Stomach (tissue), 9 donors: ENCODE results near the gene IPO7. TPM values are rescaled to one million over a fixed set of nuclear protein-coding genes. Genes with fewer than 3 reads are reported as not detected.

Source experiments
- DNase-seq, 2 donors: peaks; one replicate each; pipeline versions ENCODE4 v3.0.0 to v3.0.0-alpha.2; 2013 to 2019
- H3K27ac ChIP-seq, 5 donors: fragments of 200-600 bp in 4 of 5; sonication (generic) in 4 of 5; one replicate each; pipeline ENCODE4 v1.5.1; 2013 to 2019; ENCODE audit warnings: mild to moderate bottlenecking in 1 of 5, moderate library complexity in 1 of 5
- H3K27me3 ChIP-seq, 3 donors: fragments of 200-600 bp; sonication (generic); one replicate each; pipeline ENCODE4 v1.5.1; 2017 to 2019; ENCODE audit warnings: mixed run types in 1 of 3
- H3K36me3 ChIP-seq, 4 donors: fragments of 200-600 bp; sonication (generic); 1 replicate in 3 of 4; 2 replicates in 1 of 4; pipeline ENCODE4 v1.5.1; 2016 to 2019
- H3K4me1 ChIP-seq, 4 donors: fragments of 200-600 bp; sonication (generic); one replicate each; pipeline ENCODE4 v1.5.1; 2016 to 2019
- H3K4me3 ChIP-seq, 4 donors: fragments of 200-600 bp; sonication (generic) in 3 of 4; one replicate each; pipeline ENCODE4 v1.5.1; 2016 to 2019; ENCODE audit warnings: mild to moderate bottlenecking in 1 of 4
- H3K9me3 ChIP-seq, 4 donors: fragments of 200-600 bp; sonication (generic); one replicate each; pipeline ENCODE4 v1.5.1; 2016 to 2019
- EP300 ChIP-seq: sonication (generic); formaldehyde crosslinking; IDR thresholded peaks from one replicate; pipeline ENCODE4 v1.6.1; 2017; ENCODE audit warnings: antibody characterized with exemption
- POLR2A ChIP-seq, 4 donors: fragments of 450-650 bp; IDR thresholded peaks; one replicate each; pipeline ENCODE4 v1.6.1; 2016; ENCODE audit warnings: antibody characterized with exemption in 4 of 4, control low read depth in 2 of 4, mild to moderate bottlenecking in 1 of 4, moderate library complexity in 1 of 4
- POLR2AphosphoS5 ChIP-seq, 3 donors: sonication (generic); formaldehyde crosslinking; IDR thresholded peaks; one replicate each; pipeline ENCODE4 v1.6.1; 2016; ENCODE audit warnings: antibody characterized with exemption in 3 of 3
- WGBS, 5 donors: extraction: QIAGEN DNeasy Blood & Tissue Kit in 3 of 5; methylation state at CpG; one replicate each; pipeline versions ENCODE4 v1.1.5 to v1.1.7; 2013 to 2018; 5-methylcytosine and 5-hydroxymethylcytosine counted together
- intact Hi-C: fragments of 100-400 bp; cut with DNase I; formaldehyde crosslinking; loops from one replicate; pipeline ENCODE4 v1.15.1; 2023; ENCODE audit warnings: low total_unique reads
- polyA plus RNA-seq, 3 donors: library from polyadenylated mRNA; stranded (reverse); fragments of 200-250 nt; gene quantifications; one replicate each; pipeline ENCODE4 v1.2.3, GENCODE V29; 2013
- total RNA-seq, 5 donors: library from RNA; depleted of rRNA; stranded (reverse); fragments of >200 nt; gene quantifications; one replicate each; pipeline versions ENCODE4 v1.1.0 to v1.2.3, GENCODE V29; 2014 to 2016
- TF ChIP-seq, protein P1 (sequence below), 7 experiments: fragments of 450-650 bp in 4 of 7; fragments of 200-600 bp in 3 of 7; sonication (generic) in 3 of 7; IDR thresholded peaks; one replicate each; pipeline ENCODE4 v1.5.1; 2016 to 2019; ENCODE audit warnings: antibody characterized with exemption in 7 of 7, control low read depth in 2 of 7, mild to moderate bottlenecking in 1 of 7
- donor health status: healthy with polysubstance abuse.
- donor health status: Bipolar disorder and iron deficiency.
- donor health status: healthy.

Gene IPO7
- total and polyA plus RNA-seq, 8 donors, result 23.0 to 283 (median 88.7) TPM

GRCh38 chr11:9455722-9456121 is 71.3 kb downstream of the IPO7 start:
- no peak for DNase-seq
- Histone ChIP-seq H3K27ac (no peak overlapping the region), H3K36me3 (no peaks in the 10 kb centered on the region), H3K27me3 (no peaks in the 10 kb centered on the region), H3K4me1 (peaks cover 0 to 9% (median 5%) of the 10 kb centered on the region in 4 donors), H3K4me3 (no peak overlapping the region), H3K9me3 (peaks cover 5 to 12% (median 7%) of the 10 kb centered on the region in 4 donors)
- TF ChIP-seq POLR2A (IDR thresholded peaks at IDR 0.05) (no peak), EP300 (no peak), POLR2AphosphoS5 (IDR thresholded peaks at IDR 0.05) (no peak)
- TF ChIP-seq, protein P1, sequence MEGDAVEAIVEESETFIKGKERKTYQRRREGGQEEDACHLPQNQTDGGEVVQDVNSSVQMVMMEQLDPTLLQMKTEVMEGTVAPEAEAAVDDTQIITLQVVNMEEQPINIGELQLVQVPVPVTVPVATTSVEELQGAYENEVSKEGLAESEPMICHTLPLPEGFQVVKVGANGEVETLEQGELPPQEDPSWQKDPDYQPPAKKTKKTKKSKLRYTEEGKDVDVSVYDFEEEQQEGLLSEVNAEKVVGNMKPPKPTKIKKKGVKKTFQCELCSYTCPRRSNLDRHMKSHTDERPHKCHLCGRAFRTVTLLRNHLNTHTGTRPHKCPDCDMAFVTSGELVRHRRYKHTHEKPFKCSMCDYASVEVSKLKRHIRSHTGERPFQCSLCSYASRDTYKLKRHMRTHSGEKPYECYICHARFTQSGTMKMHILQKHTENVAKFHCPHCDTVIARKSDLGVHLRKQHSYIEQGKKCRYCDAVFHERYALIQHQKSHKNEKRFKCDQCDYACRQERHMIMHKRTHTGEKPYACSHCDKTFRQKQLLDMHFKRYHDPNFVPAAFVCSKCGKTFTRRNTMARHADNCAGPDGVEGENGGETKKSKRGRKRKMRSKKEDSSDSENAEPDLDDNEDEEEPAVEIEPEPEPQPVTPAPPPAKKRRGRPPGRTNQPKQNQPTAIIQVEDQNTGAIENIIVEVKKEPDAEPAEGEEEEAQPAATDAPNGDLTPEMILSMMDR (IDR thresholded peaks at IDR 0.05), result no peak
- intact Hi-C loops, result no loop called here
- 89 to 94% (median 93%) methylated on average over 5 of the region's 5 CpGs for WGBS, 5 donors

- TF ChIP-seq POLR2AphosphoS5 (IDR thresholded peaks at IDR 0.05), result no peak
- no peak for TF ChIP-seq POLR2A (IDR thresholded peaks at IDR 0.05)
- no peak for TF ChIP-seq EP300
- TF ChIP-seq, protein P1 (IDR thresholded peaks at IDR 0.05), result no peak
- Histone ChIP-seq H3K4me1 (peaks cover 13 to 33% (median 25%) of the 10 kb centered on the region in 4 donors), H3K9me3 (no peaks in the 10 kb centered on the region), H3K36me3 (no peaks in the 10 kb centered on the region), H3K27ac (peak overlapping the region; percentile 96 to 100 (median 99)), H3K27me3 (no peaks in the 10 kb centered on the region), H3K4me3 (peak overlapping the region; percentile 53 to 93 (median 70))
- WGBS, 5 donors, result 0 to 2% (median 1%) methylated on average over 23 of the region's 23 CpGs
- intact Hi-C loops, result no loop called here
- DNase-seq, result peak in 1 of 2 donors; percentile 76
Measured at GRCh38 chr11:9459667-9460321, 75.3 kb downstream of the IPO7 start.

DNA sequence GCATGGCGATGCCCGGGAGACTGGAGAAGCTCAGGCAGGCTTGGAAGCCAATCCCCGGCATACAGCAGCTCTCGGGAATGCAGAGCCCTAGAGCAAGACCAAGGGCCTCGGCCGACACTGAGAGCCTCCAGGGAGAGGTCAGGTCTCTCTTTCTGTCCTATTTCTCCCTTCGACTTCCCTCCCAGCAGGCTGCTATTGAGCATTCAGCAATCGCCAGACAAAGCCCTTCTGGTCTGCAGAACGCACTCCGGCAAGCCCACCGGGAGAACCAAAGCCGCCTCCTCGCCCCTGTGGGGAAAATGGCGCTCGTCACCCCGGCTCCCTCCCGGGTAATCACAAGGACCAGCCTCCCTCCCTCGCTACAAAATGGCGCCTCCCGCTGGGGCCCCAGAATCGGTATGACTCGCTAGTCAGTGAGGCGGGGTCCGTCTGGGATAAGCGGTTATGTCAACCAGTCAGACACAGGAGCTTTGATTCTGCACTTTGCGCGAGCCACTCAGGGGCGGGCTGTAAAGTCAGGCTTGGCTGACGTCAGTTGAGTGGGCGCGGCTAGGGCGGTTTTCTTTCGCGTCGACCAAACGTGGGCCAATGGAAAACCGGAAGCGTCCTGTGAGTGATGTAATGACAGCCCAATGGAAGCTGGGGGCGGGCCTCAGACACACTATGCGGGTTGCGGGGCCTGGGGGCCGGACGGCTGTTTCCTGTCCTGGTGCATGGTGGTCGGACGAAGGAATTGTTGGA is 76.0 kb downstream of the IPO7 start, which contains the start of gene ZNF143:
ZNF143 (plus strand) TSS at position 691 of the 741 bp plus-strand sequence. CDS start 10,297 bp downstream, outside the sequence.
- Histone ChIP-seq H3K27ac (peak within 1 kb of the TSS; percentile 99 to 100 (median 100)), H3K4me3 (peak within 1 kb of the TSS; percentile 53 to 93 (median 70)), H3K27me3 (no peaks in the 10 kb centered on the region), H3K9me3 (no peaks in the 10 kb centered on the region), H3K36me3 (no peaks in the 10 kb centered on the region), H3K4me1 (peaks cover 13 to 33% (median 25%) of the 10 kb centered on the region in 4 donors)
- intact Hi-C loops, result no loop called here
- DNase-seq, result peak; percentile 100
- WGBS, 5 donors, result 0 to 1% (median 0%) methylated on average over 30 to 45 of the region's 45 CpGs
- TF ChIP-seq EP300 (peak; percentile 11), POLR2AphosphoS5 (IDR thresholded peaks at IDR 0.05) (peak; percentile 95 to 99 (median 98)), POLR2A (IDR thresholded peaks at IDR 0.05) (peak in 2 of 4 donors; percentile 96 to 97)
- TF ChIP-seq, protein P1 (IDR thresholded peaks at IDR 0.05), result peak in 2 of 7 experiments; percentile 34 to 45

DNA sequence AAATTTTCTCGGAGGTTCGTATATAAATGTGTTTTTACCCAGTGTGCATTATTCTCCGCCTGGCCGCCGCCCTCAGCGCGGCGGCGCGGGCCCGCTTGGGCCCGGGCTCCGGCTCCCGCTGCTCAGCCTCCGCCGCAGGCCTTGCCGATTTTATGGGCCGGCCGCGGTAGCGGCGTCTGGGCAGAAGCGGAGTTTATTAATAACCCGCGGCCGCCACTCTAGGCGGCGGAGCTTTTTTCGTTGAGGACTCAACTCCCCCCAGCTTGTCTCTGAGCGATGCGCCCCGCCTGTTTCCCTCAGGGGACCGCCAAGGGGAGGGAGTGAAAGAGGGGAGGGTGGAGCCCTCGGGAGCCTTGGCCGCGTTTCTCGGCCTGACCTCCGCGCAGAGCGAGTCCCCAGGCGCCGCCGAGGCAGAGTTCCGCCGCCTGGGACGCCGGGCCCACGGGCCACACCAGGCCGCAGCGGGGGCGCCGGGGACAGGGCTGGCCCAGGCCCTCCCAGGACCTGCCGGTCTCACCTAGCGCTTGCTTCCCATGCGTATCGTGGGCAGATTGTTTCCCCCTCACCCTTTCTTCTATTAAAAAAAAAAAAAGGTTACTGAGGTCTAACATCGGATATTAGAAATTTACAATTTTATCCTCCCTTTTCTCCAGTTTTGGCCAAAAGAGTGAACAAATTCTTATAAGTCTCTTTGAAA is 76.8 kb downstream of the IPO7 start:
- intact Hi-C loops, result no loop called here

More for the DNA sequence above, 76.8 kb downstream of the IPO7 start:
- Histone ChIP-seq H3K9me3 (no peaks in the 10 kb centered on the region), H3K4me3 (peak overlapping the region; percentile 53 to 93 (median 65)), H3K4me1 (peaks cover 13 to 33% (median 25%) of the 10 kb centered on the region in 4 donors), H3K27me3 (no peaks in the 10 kb centered on the region), H3K27ac (peak overlapping the region; percentile 99 to 100 (median 100)), H3K36me3 (no peaks in the 10 kb centered on the region)
- peak; percentile 83 to 96 for DNase-seq
- peak in 1 of 4 donors; percentile 85 for TF ChIP-seq POLR2A (IDR thresholded peaks at IDR 0.05)
- no peak for TF ChIP-seq EP300
- peak in 2 of 3 donors; percentile 76 to 81 for TF ChIP-seq POLR2AphosphoS5 (IDR thresholded peaks at IDR 0.05)
- WGBS, 5 donors, result 0 to 1% (median 0%) methylated on average over 38 to 57 of the region's 57 CpGs
